Measurements from ENCODE around the gene PTPRK. TPM values are rescaled to one million over a fixed set of nuclear protein-coding genes. Genes with fewer than 3 reads are reported as not detected.

PTPRK gene
- total and polyA plus RNA-seq, 2 experiments from 2014 or later = 26.9 to 56.4 TPM

DNA sequence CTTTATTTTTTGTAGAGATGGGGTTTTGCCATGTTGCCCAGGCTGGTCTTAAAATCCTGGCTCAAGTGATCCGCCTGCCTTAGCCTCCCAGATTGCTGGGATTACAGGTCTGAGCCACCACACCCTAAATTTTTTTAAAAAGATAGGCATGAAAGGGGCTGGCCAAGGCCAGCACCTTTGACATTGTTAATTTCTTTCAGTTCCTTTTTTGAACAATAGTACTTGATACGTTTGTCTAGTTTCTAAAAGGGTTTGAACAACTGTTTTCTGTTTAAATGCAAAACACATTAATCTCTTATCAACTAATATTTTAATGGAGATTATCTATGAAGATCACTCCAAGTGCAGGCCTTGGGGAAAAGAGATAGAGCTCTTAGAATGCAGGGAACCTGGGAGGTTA, 37.6 kb upstream of the PTPRK start:
- Mint-ChIP-seq H3K4me3 (no peak overlapping the region), H3K27me3 (ENCODE audit: insufficient read depth, low read depth, poor library complexity) (no peaks in the 10 kb centered on the region), H3K4me1 (0 out of 3 replicates have a peak, but pooled peaks cover 4% of the 10 kb centered on the region), H3K9me3 (no peaks in the 10 kb centered on the region), H3K36me3 (ENCODE audit: low read depth) (no peaks in the 10 kb centered on the region), H3K27ac (no peak overlapping the region)
- no peak for DNase-seq (ENCODE audit: low spot score)
- Histone ChIP-seq H3K27ac (ENCODE audit: low read depth) (no peak overlapping the region), H3F3A (replicated peaks; ENCODE audit: low read depth) (no peaks in the 10 kb centered on the region), H3K9me2 (ENCODE audit: insufficient read depth) (no peaks in the 10 kb centered on the region), H4K20me1 (replicated peaks; ENCODE audit: insufficient read depth) (no peaks in the 10 kb centered on the region), H3K4me2 (no peak overlapping the region), H3K4me1 (ENCODE audit: insufficient read depth) (no peaks in the 10 kb centered on the region), H3K4me3 (no peak overlapping the region), H3K79me2 (replicated peaks; ENCODE audit: insufficient read depth) (no peaks in the 10 kb centered on the region), H3K36me3 (ENCODE audit: insufficient read depth) (no peaks in the 10 kb centered on the region), H3K27me3 (ENCODE audit: insufficient read depth) (no peaks in the 10 kb centered on the region), H2AFZ (no peak overlapping the region)
- no peak for TF ChIP-seq STAT1 (IDR thresholded peaks at IDR 0.05; ENCODE audit: unreplicated experiment)
- TF ChIP-seq JUNB (IDR thresholded peaks at IDR 0.05; ENCODE audit: unreplicated experiment) = no peak
- no peak for TF ChIP-seq EZH2 (IDR thresholded peaks at IDR 0.05; ENCODE audit: low read depth, unreplicated experiment)
- TF ChIP-seq, protein P1, sequence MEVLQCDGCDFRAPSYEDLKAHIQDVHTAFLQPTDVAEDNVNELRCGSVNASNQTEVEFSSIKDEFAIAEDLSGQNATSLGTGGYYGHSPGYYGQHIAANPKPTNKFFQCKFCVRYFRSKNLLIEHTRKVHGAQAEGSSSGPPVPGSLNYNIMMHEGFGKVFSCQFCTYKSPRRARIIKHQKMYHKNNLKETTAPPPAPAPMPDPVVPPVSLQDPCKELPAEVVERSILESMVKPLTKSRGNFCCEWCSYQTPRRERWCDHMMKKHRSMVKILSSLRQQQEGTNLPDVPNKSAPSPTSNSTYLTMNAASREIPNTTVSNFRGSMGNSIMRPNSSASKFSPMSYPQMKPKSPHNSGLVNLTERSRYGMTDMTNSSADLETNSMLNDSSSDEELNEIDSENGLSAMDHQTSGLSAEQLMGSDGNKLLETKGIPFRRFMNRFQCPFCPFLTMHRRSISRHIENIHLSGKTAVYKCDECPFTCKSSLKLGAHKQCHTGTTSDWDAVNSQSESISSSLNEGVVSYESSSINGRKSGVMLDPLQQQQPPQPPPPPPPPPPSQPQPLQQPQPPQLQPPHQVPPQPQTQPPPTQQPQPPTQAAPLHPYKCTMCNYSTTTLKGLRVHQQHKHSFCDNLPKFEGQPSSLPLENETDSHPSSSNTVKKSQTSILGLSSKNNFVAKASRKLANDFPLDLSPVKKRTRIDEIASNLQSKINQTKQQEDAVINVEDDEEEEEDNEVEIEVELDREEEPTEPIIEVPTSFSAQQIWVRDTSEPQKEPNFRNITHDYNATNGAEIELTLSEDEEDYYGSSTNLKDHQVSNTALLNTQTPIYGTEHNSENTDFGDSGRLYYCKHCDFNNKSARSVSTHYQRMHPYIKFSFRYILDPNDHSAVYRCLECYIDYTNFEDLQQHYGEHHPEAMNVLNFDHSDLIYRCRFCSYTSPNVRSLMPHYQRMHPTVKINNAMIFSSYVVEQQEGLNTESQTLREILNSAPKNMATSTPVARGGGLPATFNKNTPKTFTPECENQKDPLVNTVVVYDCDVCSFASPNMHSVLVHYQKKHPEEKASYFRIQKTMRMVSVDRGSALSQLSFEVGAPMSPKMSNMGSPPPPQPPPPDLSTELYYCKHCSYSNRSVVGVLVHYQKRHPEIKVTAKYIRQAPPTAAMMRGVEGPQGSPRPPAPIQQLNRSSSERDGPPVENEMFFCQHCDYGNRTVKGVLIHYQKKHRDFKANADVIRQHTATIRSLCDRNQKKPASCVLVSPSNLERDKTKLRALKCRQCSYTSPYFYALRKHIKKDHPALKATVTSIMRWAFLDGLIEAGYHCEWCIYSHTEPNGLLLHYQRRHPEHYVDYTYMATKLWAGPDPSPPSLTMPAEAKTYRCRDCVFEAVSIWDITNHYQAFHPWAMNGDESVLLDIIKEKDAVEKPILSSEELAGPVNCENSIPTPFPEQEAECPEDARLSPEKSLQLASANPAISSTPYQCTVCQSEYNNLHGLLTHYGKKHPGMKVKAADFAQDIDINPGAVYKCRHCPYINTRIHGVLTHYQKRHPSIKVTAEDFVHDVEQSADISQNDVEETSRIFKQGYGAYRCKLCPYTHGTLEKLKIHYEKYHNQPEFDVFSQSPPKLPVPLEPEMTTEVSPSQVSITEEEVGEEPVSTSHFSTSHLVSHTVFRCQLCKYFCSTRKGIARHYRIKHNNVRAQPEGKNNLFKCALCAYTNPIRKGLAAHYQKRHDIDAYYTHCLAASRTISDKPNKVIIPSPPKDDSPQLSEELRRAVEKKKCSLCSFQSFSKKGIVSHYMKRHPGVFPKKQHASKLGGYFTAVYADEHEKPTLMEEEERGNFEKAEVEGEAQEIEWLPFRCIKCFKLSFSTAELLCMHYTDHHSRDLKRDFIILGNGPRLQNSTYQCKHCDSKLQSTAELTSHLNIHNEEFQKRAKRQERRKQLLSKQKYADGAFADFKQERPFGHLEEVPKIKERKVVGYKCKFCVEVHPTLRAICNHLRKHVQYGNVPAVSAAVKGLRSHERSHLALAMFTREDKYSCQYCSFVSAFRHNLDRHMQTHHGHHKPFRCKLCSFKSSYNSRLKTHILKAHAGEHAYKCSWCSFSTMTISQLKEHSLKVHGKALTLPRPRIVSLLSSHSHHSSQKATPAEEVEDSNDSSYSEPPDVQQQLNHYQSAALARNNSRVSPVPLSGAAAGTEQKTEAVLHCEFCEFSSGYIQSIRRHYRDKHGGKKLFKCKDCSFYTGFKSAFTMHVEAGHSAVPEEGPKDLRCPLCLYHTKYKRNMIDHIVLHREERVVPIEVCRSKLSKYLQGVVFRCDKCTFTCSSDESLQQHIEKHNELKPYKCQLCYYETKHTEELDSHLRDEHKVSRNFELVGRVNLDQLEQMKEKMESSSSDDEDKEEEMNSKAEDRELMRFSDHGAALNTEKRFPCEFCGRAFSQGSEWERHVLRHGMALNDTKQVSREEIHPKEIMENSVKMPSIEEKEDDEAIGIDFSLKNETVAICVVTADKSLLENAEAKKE (CRISPR knock-in tag; IDR thresholded peaks at IDR 0.05) = no peak
- TF ChIP-seq, protein P2, sequence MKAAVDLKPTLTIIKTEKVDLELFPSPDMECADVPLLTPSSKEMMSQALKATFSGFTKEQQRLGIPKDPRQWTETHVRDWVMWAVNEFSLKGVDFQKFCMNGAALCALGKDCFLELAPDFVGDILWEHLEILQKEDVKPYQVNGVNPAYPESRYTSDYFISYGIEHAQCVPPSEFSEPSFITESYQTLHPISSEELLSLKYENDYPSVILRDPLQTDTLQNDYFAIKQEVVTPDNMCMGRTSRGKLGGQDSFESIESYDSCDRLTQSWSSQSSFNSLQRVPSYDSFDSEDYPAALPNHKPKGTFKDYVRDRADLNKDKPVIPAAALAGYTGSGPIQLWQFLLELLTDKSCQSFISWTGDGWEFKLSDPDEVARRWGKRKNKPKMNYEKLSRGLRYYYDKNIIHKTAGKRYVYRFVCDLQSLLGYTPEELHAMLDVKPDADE (IDR thresholded peaks at IDR 0.05) = no peak
- TF ChIP-seq, protein P3, sequence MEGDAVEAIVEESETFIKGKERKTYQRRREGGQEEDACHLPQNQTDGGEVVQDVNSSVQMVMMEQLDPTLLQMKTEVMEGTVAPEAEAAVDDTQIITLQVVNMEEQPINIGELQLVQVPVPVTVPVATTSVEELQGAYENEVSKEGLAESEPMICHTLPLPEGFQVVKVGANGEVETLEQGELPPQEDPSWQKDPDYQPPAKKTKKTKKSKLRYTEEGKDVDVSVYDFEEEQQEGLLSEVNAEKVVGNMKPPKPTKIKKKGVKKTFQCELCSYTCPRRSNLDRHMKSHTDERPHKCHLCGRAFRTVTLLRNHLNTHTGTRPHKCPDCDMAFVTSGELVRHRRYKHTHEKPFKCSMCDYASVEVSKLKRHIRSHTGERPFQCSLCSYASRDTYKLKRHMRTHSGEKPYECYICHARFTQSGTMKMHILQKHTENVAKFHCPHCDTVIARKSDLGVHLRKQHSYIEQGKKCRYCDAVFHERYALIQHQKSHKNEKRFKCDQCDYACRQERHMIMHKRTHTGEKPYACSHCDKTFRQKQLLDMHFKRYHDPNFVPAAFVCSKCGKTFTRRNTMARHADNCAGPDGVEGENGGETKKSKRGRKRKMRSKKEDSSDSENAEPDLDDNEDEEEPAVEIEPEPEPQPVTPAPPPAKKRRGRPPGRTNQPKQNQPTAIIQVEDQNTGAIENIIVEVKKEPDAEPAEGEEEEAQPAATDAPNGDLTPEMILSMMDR (conservative IDR thresholded peaks at IDR 0.05; ENCODE audit: low read depth in 2 of 2) = no peak
- no peak for TF ChIP-seq NANOG (IDR thresholded peaks at IDR 0.05; ENCODE audit: borderline replicate concordance)
- TF ChIP-seq ZNF331 (CRISPR knock-in tag; IDR thresholded peaks at IDR 0.05; ENCODE audit: low read depth) = no peak
- TF ChIP-seq, protein P4, sequence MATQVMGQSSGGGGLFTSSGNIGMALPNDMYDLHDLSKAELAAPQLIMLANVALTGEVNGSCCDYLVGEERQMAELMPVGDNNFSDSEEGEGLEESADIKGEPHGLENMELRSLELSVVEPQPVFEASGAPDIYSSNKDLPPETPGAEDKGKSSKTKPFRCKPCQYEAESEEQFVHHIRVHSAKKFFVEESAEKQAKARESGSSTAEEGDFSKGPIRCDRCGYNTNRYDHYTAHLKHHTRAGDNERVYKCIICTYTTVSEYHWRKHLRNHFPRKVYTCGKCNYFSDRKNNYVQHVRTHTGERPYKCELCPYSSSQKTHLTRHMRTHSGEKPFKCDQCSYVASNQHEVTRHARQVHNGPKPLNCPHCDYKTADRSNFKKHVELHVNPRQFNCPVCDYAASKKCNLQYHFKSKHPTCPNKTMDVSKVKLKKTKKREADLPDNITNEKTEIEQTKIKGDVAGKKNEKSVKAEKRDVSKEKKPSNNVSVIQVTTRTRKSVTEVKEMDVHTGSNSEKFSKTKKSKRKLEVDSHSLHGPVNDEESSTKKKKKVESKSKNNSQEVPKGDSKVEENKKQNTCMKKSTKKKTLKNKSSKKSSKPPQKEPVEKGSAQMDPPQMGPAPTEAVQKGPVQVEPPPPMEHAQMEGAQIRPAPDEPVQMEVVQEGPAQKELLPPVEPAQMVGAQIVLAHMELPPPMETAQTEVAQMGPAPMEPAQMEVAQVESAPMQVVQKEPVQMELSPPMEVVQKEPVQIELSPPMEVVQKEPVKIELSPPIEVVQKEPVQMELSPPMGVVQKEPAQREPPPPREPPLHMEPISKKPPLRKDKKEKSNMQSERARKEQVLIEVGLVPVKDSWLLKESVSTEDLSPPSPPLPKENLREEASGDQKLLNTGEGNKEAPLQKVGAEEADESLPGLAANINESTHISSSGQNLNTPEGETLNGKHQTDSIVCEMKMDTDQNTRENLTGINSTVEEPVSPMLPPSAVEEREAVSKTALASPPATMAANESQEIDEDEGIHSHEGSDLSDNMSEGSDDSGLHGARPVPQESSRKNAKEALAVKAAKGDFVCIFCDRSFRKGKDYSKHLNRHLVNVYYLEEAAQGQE (IDR thresholded peaks at IDR 0.05; ENCODE audit: unreplicated experiment) = no peak
- TF ChIP-seq POLR2AphosphoS5 (IDR thresholded peaks at IDR 0.05; ENCODE audit: low read depth) = no peak
- TF ChIP-seq ZNF114 (CRISPR knock-in tag; IDR thresholded peaks at IDR 0.05) = no peak
- no peak for TF ChIP-seq CREB1 (CRISPR knock-in tag; IDR thresholded peaks at IDR 0.05; ENCODE audit: low read depth)
- no peak for TF ChIP-seq EZH2phosphoT487 (IDR thresholded peaks at IDR 0.05; ENCODE audit: unreplicated experiment)
- no peak for ATAC-seq
